ENCODE measurements around the gene SSH3. TPM values are rescaled to one million over a fixed set of nuclear protein-coding genes. Genes with fewer than 3 reads are reported as not detected.
A peak's percentile ranks its signal among the peaks of the same experiment; 100 is the strongest.
"Not testable (repeated sequence)": the region's sequence is repeated elsewhere in the genome, so short reads cannot be mapped to it uniquely, and the experiment has no call there.

The SSH3 gene
- total RNA-seq, 1 donor from 2014 or later: 30.4 TPM

GRCh38 chr11:67260406-67260805 lies 42.9 kb upstream of the SSH3 start:
- no peak overlapping the region for H3K4me3 ChIP-seq (ENCODE audit: low read depth, low read length)
- TF ChIP-seq, protein P1, sequence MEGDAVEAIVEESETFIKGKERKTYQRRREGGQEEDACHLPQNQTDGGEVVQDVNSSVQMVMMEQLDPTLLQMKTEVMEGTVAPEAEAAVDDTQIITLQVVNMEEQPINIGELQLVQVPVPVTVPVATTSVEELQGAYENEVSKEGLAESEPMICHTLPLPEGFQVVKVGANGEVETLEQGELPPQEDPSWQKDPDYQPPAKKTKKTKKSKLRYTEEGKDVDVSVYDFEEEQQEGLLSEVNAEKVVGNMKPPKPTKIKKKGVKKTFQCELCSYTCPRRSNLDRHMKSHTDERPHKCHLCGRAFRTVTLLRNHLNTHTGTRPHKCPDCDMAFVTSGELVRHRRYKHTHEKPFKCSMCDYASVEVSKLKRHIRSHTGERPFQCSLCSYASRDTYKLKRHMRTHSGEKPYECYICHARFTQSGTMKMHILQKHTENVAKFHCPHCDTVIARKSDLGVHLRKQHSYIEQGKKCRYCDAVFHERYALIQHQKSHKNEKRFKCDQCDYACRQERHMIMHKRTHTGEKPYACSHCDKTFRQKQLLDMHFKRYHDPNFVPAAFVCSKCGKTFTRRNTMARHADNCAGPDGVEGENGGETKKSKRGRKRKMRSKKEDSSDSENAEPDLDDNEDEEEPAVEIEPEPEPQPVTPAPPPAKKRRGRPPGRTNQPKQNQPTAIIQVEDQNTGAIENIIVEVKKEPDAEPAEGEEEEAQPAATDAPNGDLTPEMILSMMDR (conservative IDR thresholded peaks at IDR 0.05; ENCODE audit: low read depth, low read length): no peak
- DNase-seq (ENCODE audit: low read depth): no peak

DNA sequence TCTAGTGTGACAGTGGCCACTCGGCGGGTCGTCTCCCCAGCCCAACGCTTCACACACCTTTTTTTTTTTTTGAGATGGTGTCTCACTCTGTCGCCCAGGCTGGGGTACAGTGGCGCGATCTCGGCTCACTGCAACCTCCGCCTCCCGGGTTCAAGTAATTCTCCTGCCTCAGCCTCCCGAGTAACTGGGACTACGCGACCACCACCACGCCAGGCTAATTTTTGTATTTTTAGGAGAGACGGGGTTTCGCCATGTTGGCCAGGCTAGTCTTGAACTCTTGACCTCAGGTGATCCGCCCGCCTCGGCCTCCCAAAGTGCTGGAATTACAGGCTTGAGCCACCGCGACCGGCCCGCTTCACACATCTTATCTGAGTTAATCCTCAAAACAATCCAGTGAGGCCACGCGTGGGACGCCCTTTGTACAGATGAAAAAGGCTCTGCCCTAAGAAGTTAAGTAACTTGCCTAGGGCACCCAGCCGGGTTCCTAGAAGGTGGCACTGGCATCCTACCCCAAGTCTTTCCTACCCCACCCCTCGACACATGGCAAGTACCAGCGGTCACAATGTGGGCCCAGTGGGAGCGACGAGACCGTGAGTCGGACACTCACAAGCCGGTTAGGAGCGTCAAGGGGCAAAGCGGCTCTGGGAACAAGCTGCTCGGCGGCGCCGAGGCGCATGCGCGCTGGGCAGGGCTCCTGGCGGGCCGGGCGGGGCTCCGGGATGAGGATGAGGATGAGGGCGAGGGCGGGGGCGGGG lies 42.3 kb upstream of the SSH3 start:
- H3K4me3 ChIP-seq (ENCODE audit: low read depth, low read length): peak overlapping the region; percentile 38
- not testable (repeated sequence) for DNase-seq (ENCODE audit: low read depth)

DNA sequence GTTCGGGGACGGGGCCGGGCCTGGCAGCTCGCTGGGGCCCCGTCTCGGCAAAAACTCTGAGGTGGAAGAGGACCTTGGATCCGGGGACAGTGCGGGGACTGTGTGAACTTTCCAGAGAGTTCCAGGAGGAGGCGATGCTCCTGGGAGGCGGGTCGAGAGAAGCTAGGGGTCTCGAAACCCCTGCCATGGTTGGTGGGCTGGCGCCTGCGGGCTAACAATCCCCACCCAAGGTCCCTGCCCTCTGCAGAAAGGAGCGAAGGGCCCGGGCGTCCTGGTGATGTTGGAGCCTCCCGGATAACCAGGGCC lies 41.7 kb upstream of the SSH3 start:
- TF ChIP-seq, protein P1 (conservative IDR thresholded peaks at IDR 0.05; ENCODE audit: low read depth, low read length): peak; percentile 27
- no peak overlapping the region for H3K4me3 ChIP-seq (ENCODE audit: low read depth, low read length)
- DNase-seq (ENCODE audit: low read depth): no peak

DNA sequence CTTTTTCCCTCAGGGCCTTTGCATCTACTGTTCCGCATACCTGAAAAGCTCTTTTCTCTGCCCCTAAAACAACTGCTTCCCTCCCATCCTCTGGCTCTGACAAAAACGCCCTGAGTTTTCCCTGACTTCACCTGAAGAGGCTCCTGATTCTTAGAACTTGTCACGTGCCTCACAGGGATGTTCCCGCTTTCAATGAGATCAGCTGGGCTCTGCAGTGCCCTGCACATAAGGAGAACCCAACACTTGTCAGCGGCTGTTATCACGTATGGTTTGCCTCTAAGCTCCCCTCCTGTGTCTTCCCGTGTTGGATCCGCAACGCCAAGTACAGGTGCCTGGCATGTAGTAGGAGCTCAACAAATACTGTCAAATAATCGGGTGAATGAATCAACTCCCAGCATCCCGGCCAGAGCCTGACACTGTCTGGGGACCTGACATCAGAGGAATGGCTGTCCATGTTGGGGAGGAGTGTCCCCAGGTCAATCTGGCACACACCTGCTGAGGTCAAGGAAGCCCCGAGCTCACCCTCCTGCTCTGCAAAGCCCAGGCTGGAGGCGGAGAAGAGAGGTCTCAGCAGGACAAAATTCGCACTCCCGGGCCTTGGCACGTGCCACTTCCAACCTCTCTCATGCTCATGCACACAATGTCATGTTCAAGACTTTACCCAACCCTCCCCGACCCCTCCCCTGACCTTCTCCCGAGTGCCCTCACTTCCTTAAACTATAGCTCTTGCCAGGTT lies 41.2 kb upstream of the SSH3 start:
- DNase-seq (ENCODE audit: low read depth): no peak
- TF ChIP-seq, protein P1 (conservative IDR thresholded peaks at IDR 0.05; ENCODE audit: low read depth, low read length): no peak
- no peak overlapping the region for H3K4me3 ChIP-seq (ENCODE audit: low read depth, low read length)

DNA sequence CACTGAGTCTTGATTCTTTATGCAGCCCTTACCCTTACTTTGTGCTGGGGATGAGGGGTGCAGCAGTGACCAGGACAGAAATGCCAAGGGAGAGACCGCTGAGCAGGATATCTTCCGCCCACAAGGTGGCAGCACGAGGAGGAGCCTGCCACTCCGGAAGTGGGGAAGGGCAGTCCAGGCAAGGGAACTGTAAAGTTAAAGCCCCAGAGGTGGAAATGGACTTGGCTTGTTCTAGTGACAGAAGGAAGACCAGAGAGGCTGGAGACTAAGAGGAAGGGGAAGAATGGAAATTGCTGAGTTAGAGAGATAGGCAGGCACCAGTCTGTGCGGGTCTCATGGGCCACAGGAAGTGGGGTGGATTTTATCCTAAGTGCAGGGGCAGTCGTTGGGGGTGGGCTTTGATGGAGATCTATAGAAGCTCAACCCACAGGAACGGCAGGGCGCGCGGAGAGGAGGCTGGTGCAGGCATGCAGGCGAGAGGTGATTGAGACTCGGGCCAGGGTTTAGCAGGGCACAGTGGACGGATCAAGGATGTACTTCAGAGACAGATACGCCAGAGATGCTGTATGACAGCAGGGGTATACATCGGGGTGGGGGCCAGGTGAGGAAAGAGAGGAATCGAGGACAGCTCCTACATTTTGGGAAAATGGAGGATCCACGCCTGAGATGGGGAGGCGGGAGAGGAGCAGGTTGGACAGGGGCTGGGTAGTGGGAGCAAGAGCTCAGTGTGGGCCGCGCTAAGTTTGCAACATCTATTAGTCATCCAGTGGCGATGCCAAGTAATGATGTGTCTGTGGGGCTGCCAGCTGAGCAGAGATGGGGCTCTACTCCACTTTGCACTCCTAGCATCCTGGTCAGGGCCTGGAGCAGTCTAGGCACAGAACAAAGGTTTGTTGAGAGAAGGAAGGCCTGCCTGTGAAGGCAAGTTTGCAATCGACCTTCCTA lies 40.3 kb upstream of the SSH3 start:
- no peak overlapping the region for H3K4me3 ChIP-seq (ENCODE audit: low read depth, low read length)
- TF ChIP-seq, protein P1 (conservative IDR thresholded peaks at IDR 0.05; ENCODE audit: low read depth, low read length): peak; percentile 86
- no peak for DNase-seq (ENCODE audit: low read depth)

DNA sequence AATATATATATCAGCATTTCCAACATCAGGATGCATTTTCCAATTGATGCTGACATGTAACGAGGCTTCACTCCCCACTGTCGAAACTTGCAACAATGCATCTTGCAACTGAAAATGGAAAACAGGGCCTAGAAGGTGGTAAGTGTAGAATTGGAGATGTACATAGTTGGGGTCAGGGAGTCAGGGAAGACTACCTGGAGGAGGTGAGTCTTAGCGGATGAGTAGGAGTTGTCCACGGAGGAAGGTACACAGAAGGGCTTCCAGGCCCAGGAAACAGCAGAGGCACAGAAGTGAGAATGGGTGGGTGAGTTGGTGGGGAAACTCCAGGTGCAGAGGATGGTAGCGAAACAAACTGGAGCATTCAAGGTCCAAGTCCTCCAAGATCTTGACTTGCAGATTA lies 39.1 kb upstream of the SSH3 start:
- TF ChIP-seq, protein P1 (conservative IDR thresholded peaks at IDR 0.05; ENCODE audit: low read depth, low read length): no peak
- H3K4me3 ChIP-seq (ENCODE audit: low read depth, low read length): no peak overlapping the region
- no peak for DNase-seq (ENCODE audit: low read depth)

Data from epithelial cell of proximal tubule (primary cell).